GM12875 (cell line): ENCODE data around the gene PPARGC1A.

Experiments used
- H3K4me3 ChIP-seq: one replicate; pipeline ENCODE4 v1.5.1; 2011; ENCODE audit warnings: low read depth, low read length, control low read depth
- TF ChIP-seq, protein P1 (sequence below): IDR thresholded peaks from 2 replicates; pipeline ENCODE4 v1.5.1; 2011; ENCODE audit warnings: low read depth, mild to moderate bottlenecking, control low read depth, inconsistent platforms, low read length, moderate library complexity, borderline replicate concordance; ENCODE audit not compliant: insufficient read depth

Gene PPARGC1A

GRCh38 chr4:23814996-23815660, 74.7 kb downstream of the PPARGC1A start:
- TF ChIP-seq, protein P1, sequence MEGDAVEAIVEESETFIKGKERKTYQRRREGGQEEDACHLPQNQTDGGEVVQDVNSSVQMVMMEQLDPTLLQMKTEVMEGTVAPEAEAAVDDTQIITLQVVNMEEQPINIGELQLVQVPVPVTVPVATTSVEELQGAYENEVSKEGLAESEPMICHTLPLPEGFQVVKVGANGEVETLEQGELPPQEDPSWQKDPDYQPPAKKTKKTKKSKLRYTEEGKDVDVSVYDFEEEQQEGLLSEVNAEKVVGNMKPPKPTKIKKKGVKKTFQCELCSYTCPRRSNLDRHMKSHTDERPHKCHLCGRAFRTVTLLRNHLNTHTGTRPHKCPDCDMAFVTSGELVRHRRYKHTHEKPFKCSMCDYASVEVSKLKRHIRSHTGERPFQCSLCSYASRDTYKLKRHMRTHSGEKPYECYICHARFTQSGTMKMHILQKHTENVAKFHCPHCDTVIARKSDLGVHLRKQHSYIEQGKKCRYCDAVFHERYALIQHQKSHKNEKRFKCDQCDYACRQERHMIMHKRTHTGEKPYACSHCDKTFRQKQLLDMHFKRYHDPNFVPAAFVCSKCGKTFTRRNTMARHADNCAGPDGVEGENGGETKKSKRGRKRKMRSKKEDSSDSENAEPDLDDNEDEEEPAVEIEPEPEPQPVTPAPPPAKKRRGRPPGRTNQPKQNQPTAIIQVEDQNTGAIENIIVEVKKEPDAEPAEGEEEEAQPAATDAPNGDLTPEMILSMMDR, result no peak
- no peak overlapping the region for H3K4me3 ChIP-seq

GRCh38 chr4:23814587-23814986, 75.3 kb downstream of the PPARGC1A start:
- H3K4me3 ChIP-seq, result no peak overlapping the region
- TF ChIP-seq, protein P1, result no peak

DNA sequence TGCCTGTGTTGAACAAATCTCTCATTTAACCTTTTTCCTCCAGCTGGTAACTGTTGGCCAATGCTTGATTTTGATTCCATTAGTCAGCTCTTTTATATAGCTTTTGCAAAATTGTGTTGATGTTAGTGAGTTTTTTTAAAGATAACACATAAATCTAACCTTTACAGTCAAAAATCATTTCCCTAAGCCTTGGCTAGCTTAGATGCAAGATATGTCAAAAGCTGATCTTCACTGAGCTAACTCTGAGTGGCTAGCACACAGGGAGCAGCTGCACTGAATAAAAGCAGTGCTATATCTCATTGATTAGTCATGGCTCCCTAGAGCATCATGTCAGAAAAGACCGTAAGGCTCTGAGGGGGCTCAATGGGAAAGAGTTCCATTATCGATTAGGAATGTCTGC, 78.7 kb downstream of the PPARGC1A start:
- TF ChIP-seq, protein P1, result no peak

GRCh38 chr4:23805450-23805851, 84.4 kb downstream of the PPARGC1A start:
- no peak overlapping the region for H3K4me3 ChIP-seq
- TF ChIP-seq, protein P1, result no peak

More for the DNA sequence above, 78.7 kb downstream of the PPARGC1A start:
- no peak overlapping the region for H3K4me3 ChIP-seq

- H3K4me3 ChIP-seq, result no peak overlapping the region
- TF ChIP-seq, protein P1, result no peak
Measured at GRCh38 chr4:23789762-23790161, 100.1 kb downstream of the PPARGC1A start.

GRCh38 chr4:23788460-23788859, 101.4 kb downstream of the PPARGC1A start:
- H3K4me3 ChIP-seq, result no peak overlapping the region
- TF ChIP-seq, protein P1, result no peak

DNA sequence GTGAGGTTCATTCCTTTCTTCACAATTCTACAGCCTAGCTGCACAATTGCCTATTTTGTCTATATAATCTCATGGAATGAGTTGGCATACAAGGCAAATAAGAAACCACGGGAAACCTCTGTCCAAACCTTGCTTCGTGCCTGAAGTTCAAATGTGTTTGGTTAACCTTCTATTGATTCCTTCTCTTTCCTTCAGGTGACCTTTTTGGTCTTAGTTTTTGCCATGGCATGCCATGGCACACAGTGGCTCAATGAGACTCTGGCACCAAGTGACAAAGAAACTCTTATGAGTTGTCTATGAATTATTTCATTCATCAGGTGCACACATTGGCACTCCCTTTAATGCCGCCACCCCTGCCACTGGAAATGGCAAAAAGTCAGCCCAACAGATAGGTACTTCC, 101.8 kb downstream of the PPARGC1A start:
- TF ChIP-seq, protein P1, result no peak
- H3K4me3 ChIP-seq, result no peak overlapping the region
